ENCODE results near the gene GBA3. TPM values are rescaled to one million over a fixed set of nuclear protein-coding genes. Genes with fewer than 3 reads are reported as not detected.

GBA3 gene
- total and polyA plus RNA-seq, 2 of the 8 experiments (the other 6 are each of a cell fraction or from before 2014, with no cell fraction given): not detected

DNA sequence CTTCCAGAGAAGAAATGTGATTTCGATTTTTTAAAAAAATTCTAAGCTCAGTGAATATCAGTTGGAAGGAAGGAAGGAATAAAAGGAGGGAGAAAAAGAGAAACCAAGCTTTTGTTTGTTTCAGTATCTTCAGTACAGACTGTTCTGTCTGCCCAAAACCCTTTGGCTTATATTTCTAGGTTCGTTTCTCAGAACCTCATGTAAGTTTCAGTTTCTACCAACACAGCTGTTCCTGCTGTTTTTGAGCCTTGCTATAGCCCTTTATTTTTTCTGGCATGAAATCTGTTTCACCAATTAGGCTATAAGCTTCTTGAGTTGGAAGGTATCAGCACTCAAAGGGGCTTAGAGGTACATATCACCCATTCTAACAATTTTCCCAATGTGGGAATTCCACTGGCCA, 157.9 kb downstream of the GBA3 start (continued):
- TF ChIP-seq SIN3A (conservative IDR thresholded peaks at IDR 0.05 in 1 of 2, IDR thresholded peaks at IDR 0.05 in 1 of 2; ENCODE audit: low read depth in 1 of 2, low read length in 2 of 2) (no peak), BACH1 (IDR thresholded peaks at IDR 0.05; ENCODE audit: low read length) (no peak), GTF2F1 (IDR thresholded peaks at IDR 0.05; ENCODE audit: borderline replicate concordance, low read depth, low read length) (no peak), EZH2 (IDR thresholded peaks at IDR 0.05; ENCODE audit: low read depth, low read length, severe bottlenecking) (no peak)
- TF ChIP-seq, protein P1, sequence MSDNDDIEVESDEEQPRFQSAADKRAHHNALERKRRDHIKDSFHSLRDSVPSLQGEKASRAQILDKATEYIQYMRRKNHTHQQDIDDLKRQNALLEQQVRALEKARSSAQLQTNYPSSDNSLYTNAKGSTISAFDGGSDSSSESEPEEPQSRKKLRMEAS (IDR thresholded peaks at IDR 0.05): no peak
